Gastrocnemius medialis (tissue), 4 donors: Measurements from ENCODE around the gene LDLRAD4. TPM values are rescaled to one million over a fixed set of nuclear protein-coding genes. Genes with fewer than 3 reads are reported as not detected.

ENCODE experiments used
- ATAC-seq, 2 donors: fragments of 150-250 bp; one replicate each; pipeline ENCODE4 v1.9.1; 2016
- DNase-seq, 2 donors: peaks; one replicate each; pipeline ENCODE4 v3.0.0-alpha.2; 2019
- H3K27ac ChIP-seq, 4 donors: fragments of 200-600 bp; sonication (generic); 1 replicate in 1 of 4; 2 replicates in 3 of 4; pipeline ENCODE4 v1.5.1; 2016 to 2018; ENCODE audit warnings: mild to moderate bottlenecking in 2 of 4, moderate library complexity in 1 of 4
- H3K27me3 ChIP-seq, 3 donors: fragments of 200-600 bp; sonication (generic) in 2 of 3; 1 replicate in 1 of 3; 2 replicates in 2 of 3; pipeline versions ENCODE4 v1.5.1 to v1.6.0; 2016 to 2019; ENCODE audit warnings: mild to moderate bottlenecking in 1 of 3, moderate library complexity in 1 of 3
- H3K36me3 ChIP-seq, 2 donors: fragments of 200-600 bp; sonication (generic) in 1 of 2; one replicate each; pipeline ENCODE4 v1.5.1; 2017 to 2018
- H3K4me1 ChIP-seq, 2 donors: fragments of 200-600 bp; sonication (generic) in 1 of 2; one replicate each; pipeline ENCODE4 v1.5.1; 2016 to 2017; ENCODE audit warnings: mild to moderate bottlenecking in 2 of 2
- H3K4me3 ChIP-seq, 4 donors: fragments of 200-600 bp; sonication (generic) in 3 of 4; 1 replicate in 1 of 4; 2 replicates in 3 of 4; pipeline ENCODE4 v1.5.1; 2016 to 2019; ENCODE audit warnings: mild to moderate bottlenecking in 2 of 4
- H3K9me3 ChIP-seq, 3 donors: fragments of 200-600 bp; sonication (generic) in 2 of 3; 1 replicate in 1 of 3; 2 replicates in 2 of 3; pipeline ENCODE4 v1.5.1; 2016 to 2019
- POLR2A ChIP-seq, 2 donors: fragments of 450-650 bp; IDR thresholded peaks; one replicate each; pipeline ENCODE4 v1.6.1; 2017; ENCODE audit warnings: antibody characterized with exemption in 2 of 2, mild to moderate bottlenecking in 2 of 2, moderate library complexity in 2 of 2
- in situ Hi-C, 4 donors: fragments of 200-750 bp; cut with MboI; loops; one replicate each; pipeline versions ENCODE4 v1.15.0 to v1.8.0; 2017; ENCODE audit warnings: low sequenced_read_pairs in 4 of 4
- intact Hi-C: fragments of 100-400 bp; cut with DNase I; formaldehyde crosslinking; loops from one replicate; pipeline ENCODE4 v1.15.1; 2023; ENCODE audit warnings: low total_unique reads
- total RNA-seq, 4 donors: library from RNA; depleted of rRNA; stranded (reverse); fragments of >200 nt; gene quantifications; one replicate each; pipeline versions ENCODE4 v1.1.0 to v1.2.3, GENCODE V29; 2016
- TF ChIP-seq, protein P1 (sequence below), 5 experiments: fragments of 450-650 bp in 3 of 5; fragments of 200-600 bp in 2 of 5; sonication (generic) in 2 of 5; IDR thresholded peaks in 4 of 5; conservative IDR thresholded peaks in 1 of 5; 1 replicate in 4 of 5; 2 replicates in 1 of 5; pipeline ENCODE4 v1.5.1; 2016 to 2019; ENCODE audit warnings: antibody characterized with exemption in 5 of 5, mild to moderate bottlenecking in 3 of 5, moderate library complexity in 3 of 5

Gene LDLRAD4
- total RNA-seq, 4 donors from 2014 or later: 3.9 to 11.1 (median 6.5) TPM

DNA sequence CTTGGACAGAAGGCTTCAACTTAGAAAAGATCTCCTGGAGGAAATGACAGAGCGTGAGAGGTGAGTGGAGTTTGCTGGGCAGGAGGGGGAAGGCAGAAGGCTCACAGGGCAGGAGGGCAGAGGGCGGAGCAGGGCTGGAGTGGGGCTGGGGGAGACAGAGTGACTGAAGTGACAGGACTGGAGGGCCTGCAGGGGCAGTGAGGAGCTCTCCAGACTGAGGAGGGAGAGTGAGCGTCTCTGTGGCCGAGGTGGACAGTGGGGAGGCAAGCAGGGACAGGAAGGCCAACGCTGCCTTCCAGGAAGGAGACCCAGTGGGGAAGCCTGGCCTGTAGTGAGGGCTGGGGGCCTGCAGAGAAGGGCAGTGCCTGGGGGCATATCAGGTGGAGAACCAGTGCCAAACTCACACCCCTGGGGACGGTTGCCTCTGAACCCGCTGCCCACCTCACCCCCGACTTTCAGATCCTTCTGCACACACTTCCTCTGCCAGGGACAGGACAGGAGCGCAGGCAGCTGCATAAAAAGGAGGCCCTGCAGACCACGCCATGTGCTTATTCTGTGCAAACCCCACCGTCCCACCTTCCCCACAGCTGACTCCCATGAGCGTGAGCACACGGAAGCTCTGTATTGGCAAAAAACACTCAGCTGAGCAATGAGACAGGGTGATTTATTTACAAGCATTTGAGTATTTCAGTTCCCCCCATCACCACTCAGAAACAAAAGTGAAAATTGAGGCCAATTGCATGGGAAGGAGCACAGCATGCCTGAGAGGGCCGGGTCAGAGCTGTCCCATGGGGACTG, 263.5 kb downstream of the LDLRAD4 start:
- Histone ChIP-seq H3K36me3 (no peaks in the 10 kb centered on the region), H3K4me1 (no peaks in the 10 kb centered on the region), H3K4me3 (no peak overlapping the region), H3K27ac (no peak overlapping the region), H3K27me3 (no peaks in the 10 kb centered on the region), H3K9me3 (no peaks in the 10 kb centered on the region)
- no peak for ATAC-seq
- no peak for DNase-seq
- in situ Hi-C loops: no loop called here
- intact Hi-C loops: no loop called here
- TF ChIP-seq, protein P1, sequence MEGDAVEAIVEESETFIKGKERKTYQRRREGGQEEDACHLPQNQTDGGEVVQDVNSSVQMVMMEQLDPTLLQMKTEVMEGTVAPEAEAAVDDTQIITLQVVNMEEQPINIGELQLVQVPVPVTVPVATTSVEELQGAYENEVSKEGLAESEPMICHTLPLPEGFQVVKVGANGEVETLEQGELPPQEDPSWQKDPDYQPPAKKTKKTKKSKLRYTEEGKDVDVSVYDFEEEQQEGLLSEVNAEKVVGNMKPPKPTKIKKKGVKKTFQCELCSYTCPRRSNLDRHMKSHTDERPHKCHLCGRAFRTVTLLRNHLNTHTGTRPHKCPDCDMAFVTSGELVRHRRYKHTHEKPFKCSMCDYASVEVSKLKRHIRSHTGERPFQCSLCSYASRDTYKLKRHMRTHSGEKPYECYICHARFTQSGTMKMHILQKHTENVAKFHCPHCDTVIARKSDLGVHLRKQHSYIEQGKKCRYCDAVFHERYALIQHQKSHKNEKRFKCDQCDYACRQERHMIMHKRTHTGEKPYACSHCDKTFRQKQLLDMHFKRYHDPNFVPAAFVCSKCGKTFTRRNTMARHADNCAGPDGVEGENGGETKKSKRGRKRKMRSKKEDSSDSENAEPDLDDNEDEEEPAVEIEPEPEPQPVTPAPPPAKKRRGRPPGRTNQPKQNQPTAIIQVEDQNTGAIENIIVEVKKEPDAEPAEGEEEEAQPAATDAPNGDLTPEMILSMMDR (IDR thresholded peaks at IDR 0.05 in 4 of 5, conservative IDR thresholded peaks at IDR 0.05 in 1 of 5): no peak
- no peak for TF ChIP-seq POLR2A (IDR thresholded peaks at IDR 0.05)

DNA sequence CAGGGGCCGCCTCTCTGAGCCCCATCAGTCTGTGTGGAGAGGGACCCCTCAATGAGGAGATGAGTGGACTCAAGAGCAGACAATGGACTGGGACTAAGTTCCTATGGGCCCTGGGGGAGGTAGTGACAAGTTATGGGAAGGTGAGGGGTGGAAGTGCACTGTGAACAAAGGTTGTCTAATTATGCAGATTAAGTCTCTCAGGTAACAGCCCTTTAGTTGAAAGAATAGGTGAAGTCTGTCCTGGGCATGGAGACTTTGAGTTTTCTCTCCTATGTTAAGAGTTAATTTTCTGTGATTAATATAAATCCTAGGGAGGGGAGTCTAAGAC, 264.0 kb downstream of the LDLRAD4 start:
- no peak overlapping the region for H3K27ac ChIP-seq
- no peak for DNase-seq
- ATAC-seq: no peak
- intact Hi-C loops: no loop called here
- in situ Hi-C loops: no loop called here
- H3K4me1 ChIP-seq: no peaks in the 10 kb centered on the region
- H3K27me3 ChIP-seq: no peaks in the 10 kb centered on the region
- no peak overlapping the region for H3K4me3 ChIP-seq
- H3K36me3 ChIP-seq: no peaks in the 10 kb centered on the region
- no peaks in the 10 kb centered on the region for H3K9me3 ChIP-seq
- TF ChIP-seq, protein P1 (IDR thresholded peaks at IDR 0.05 in 4 of 5, conservative IDR thresholded peaks at IDR 0.05 in 1 of 5): no peak
- TF ChIP-seq POLR2A (IDR thresholded peaks at IDR 0.05): no peak

DNA sequence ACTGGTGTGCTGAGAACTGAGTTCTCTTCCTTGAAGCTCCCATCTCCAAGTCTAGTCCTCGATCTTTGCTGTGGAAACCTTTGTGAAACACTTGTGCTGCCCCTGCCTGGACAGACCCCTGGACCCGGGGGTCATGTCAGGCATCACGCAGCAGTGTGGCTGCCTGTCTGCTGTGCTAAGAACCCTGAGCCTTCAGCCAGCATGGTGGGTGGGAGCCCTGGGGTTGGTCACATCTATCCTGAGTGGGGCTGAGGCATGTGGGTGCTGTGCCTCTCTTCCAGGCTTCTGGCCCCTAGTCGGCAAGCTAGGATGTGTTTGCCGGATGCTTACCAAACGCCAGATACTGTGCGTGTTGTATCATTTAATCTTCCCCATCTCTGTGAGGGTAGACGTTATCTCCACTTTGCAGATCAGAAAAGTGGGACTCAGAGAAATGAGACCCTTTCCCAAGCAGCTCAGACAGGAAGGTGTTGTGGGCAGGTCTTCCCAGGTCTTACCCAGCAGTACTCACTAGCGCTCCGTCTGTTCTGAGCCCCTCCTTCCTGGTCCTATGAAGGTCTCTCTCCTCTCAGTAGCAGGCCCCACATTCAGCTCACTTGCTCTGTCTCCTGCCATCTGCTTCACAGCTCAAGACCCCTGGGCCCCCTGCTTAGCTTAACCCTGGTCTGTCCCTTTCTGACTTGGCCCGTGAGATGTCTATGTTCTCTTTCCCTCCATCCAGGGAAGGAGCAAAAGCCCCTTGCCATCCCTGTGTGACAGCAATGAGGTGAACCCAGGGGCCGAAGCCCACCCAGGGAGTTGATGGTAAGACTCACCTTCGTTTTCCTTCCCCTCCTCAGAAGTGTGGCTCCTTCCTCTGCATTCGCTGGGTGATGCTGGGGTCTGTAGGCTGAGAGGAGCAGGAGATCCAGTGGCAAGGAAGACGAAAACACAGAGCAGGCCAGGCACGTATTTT, 265.0 kb downstream of the LDLRAD4 start:
- DNase-seq (no peak), ATAC-seq (no peak)
- no peak overlapping the region for H3K27ac ChIP-seq
- intact Hi-C loops (no loop called here), in situ Hi-C loops (no loop called here)
- H3K9me3 ChIP-seq: no peaks in the 10 kb centered on the region
- TF ChIP-seq, protein P1 (IDR thresholded peaks at IDR 0.05 in 4 of 5, conservative IDR thresholded peaks at IDR 0.05 in 1 of 5): no peak
- TF ChIP-seq POLR2A (IDR thresholded peaks at IDR 0.05): no peak
- H3K4me1 ChIP-seq: no peaks in the 10 kb centered on the region
- H3K27me3 ChIP-seq: no peaks in the 10 kb centered on the region
- no peaks in the 10 kb centered on the region for H3K36me3 ChIP-seq
- H3K4me3 ChIP-seq: no peak overlapping the region

DNA sequence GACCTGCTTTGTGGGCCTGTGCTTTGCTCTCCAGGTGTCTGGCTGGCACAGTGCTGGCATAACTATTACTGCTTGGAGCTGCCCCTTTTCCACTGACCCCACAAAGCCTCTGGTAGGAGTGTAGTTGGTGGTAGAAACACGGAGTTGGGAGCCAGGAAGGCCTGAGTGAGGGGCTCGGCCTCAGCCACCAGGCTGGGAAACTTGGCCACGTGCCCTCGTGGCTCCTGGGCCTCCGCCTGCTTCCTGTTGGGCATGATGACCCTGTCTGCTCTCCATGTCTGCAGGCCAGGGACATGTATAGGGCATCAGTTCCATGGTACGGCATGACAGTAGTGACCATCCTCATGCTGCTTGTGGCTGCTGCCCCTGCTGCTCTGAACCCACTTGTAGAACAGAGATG, 266.6 kb downstream of the LDLRAD4 start:
- no peak for TF ChIP-seq POLR2A (IDR thresholded peaks at IDR 0.05)
- TF ChIP-seq, protein P1 (IDR thresholded peaks at IDR 0.05 in 4 of 5, conservative IDR thresholded peaks at IDR 0.05 in 1 of 5): no peak
- in situ Hi-C loops (no loop called here), intact Hi-C loops (no loop called here)
- no peak overlapping the region for H3K4me3 ChIP-seq
- no peak for DNase-seq
- H3K27ac ChIP-seq: no peak overlapping the region
- no peaks in the 10 kb centered on the region for H3K4me1 ChIP-seq
- H3K27me3 ChIP-seq: no peaks in the 10 kb centered on the region
- no peaks in the 10 kb centered on the region for H3K36me3 ChIP-seq
- no peak for ATAC-seq
- H3K9me3 ChIP-seq: no peaks in the 10 kb centered on the region
